ENCODE results near the gene DUSP16.

DNA sequence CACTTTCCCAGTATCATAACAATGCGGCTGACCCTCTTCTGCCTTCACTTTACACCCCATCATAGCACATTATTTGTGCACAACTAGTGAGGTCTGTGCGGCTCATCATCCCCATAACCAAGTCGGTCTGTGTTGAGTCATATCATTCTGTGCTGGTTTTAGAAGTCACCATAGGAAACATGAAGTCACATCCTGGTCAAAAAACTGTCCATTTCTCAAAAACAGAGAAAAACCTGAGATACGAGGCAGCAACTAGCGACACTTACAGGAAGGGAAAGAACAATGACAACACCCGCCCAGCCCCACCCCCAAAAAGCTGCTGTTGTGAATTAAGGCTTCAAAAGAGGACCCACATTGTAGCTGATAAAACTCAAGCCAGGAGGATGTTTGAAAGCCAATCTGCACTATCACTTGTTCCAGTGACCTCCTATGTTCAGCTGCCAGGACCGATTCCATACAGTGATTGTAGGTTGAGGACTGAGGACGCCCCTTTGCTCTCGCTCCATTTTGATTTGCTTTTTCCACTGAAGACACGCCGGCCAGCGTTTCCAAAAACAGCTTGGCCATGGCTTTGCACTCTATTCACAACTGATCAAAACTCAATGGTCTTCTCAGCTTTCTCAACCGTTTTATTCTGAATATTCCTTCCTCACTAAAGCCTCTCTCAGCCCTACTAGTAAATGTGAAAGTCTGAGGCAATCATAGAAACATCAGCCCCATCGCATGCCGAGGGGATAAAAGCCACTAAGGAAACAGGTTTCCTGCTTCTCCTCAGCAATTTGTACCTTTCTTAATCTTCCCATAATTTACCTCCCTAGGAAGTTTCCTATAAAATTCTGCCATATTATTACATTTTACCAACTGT lies 87.5 kb downstream of the DUSP16 start:
- no peak for TF ChIP-seq EZH2 (IDR thresholded peaks at IDR 0.05)
- TF ChIP-seq, protein P1, sequence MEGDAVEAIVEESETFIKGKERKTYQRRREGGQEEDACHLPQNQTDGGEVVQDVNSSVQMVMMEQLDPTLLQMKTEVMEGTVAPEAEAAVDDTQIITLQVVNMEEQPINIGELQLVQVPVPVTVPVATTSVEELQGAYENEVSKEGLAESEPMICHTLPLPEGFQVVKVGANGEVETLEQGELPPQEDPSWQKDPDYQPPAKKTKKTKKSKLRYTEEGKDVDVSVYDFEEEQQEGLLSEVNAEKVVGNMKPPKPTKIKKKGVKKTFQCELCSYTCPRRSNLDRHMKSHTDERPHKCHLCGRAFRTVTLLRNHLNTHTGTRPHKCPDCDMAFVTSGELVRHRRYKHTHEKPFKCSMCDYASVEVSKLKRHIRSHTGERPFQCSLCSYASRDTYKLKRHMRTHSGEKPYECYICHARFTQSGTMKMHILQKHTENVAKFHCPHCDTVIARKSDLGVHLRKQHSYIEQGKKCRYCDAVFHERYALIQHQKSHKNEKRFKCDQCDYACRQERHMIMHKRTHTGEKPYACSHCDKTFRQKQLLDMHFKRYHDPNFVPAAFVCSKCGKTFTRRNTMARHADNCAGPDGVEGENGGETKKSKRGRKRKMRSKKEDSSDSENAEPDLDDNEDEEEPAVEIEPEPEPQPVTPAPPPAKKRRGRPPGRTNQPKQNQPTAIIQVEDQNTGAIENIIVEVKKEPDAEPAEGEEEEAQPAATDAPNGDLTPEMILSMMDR (IDR thresholded peaks at IDR 0.05), result no peak

All from neural progenitor cell (in vitro differentiated cells).